Mammary epithelial cell (primary cell): ENCODE results near the gene ARHGEF28.

Source experiments
- EZH2 ChIP-seq: IDR thresholded peaks from 2 replicates; pipeline ENCODE4 v1.6.1; 2012; ENCODE audit warnings: low read length, inconsistent platforms, borderline replicate concordance
- TF ChIP-seq, protein P1 (sequence below), 2 donors: IDR thresholded peaks in 1 of 2; conservative IDR thresholded peaks in 1 of 2; 2 replicates each; pipeline ENCODE4 v1.5.1; 2011 to 2012; ENCODE audit warnings: inconsistent platforms in 2 of 2, low read length in 2 of 2, mild to moderate bottlenecking in 2 of 2, control low read depth in 1 of 2, low read depth in 1 of 2; ENCODE audit not compliant: insufficient read depth in 1 of 2; ENCODE audit errors: extremely low read depth in 1 of 2

DNA sequence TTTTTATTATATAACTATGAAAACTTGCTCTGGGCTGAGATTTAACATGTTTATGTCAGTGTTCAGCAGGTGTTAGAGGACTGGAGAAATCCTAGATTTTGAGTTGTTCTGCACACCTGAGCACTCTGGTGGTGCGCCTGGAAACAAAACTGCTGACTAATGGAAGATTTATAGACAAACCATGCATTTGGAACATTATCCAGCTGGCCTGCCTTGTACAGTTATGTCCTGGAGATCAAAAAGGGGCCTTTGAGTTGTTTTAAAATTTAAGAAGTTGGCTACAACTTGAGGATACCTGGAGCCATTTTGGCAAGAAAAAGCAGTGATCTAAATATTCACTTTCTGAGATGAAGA is 5.7 kb upstream of the ARHGEF28 start:
- no peak for TF ChIP-seq EZH2
- TF ChIP-seq, protein P1, sequence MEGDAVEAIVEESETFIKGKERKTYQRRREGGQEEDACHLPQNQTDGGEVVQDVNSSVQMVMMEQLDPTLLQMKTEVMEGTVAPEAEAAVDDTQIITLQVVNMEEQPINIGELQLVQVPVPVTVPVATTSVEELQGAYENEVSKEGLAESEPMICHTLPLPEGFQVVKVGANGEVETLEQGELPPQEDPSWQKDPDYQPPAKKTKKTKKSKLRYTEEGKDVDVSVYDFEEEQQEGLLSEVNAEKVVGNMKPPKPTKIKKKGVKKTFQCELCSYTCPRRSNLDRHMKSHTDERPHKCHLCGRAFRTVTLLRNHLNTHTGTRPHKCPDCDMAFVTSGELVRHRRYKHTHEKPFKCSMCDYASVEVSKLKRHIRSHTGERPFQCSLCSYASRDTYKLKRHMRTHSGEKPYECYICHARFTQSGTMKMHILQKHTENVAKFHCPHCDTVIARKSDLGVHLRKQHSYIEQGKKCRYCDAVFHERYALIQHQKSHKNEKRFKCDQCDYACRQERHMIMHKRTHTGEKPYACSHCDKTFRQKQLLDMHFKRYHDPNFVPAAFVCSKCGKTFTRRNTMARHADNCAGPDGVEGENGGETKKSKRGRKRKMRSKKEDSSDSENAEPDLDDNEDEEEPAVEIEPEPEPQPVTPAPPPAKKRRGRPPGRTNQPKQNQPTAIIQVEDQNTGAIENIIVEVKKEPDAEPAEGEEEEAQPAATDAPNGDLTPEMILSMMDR (conservative IDR thresholded peaks at IDR 0.05 in 1 of 2, IDR thresholded peaks at IDR 0.05 in 1 of 2; ENCODE audit: extremely low read depth in 1 of 2, insufficient read depth in 1 of 2, low read depth in 1 of 2, low read length in 2 of 2), result no peak
